HG03565 (cell line): Measurements from ENCODE around the gene TRIM31.
"Not testable (repeated sequence)": the region's sequence is repeated elsewhere in the genome, so short reads cannot be mapped to it uniquely, and the experiment has no call there.

Experiments
- ATAC-seq: cut with Tn5 transposase; IDR thresholded peaks from one replicate; pipeline ENCODE4 v1.9.1; 2021; ENCODE audit warnings: mild to moderate bottlenecking, moderate library complexity; ENCODE audit not compliant: unreplicated experiment

Gene TRIM31

DNA sequence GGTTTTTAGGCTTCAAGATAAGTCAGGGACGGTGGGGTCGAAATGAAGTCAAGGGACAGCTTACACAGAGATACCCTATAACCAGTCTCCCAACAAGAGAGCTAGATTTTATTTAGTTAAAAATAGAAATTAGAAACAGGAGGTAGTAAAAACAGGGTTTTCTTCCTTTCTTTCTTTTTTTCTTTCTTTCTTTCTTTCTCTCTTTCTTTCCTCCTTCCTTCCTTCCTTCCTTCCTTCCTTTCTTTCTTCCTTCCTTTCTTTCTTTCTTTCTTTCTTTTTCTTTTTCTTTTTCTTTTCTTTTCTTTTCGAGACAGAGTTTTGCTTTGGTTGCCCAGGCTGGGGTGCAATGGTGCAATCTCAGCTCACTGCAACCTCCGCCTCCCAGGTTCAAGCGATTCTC lies 5.8 kb upstream of the TRIM31 start:
- ATAC-seq, result not testable (repeated sequence)

DNA sequence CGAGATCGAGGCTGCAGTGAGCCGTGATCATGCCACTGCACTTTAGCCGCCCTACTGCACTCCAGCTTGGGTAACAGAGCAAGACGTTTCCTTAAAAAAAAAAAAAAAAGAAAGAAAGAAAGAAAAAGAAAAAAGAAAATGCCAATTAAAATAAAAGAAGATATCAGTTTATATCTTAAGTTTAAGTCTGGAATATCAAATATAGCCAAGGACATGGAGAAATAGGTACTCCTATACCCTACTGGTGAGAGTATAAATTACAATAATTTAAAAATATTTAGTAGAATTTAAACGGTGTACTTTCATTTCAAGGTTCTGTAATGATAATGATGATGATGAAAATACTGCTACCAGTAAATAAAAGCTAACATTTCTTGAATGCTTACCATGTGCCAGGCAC lies 3.8 kb upstream of the TRIM31 start:
- no peak for ATAC-seq

DNA sequence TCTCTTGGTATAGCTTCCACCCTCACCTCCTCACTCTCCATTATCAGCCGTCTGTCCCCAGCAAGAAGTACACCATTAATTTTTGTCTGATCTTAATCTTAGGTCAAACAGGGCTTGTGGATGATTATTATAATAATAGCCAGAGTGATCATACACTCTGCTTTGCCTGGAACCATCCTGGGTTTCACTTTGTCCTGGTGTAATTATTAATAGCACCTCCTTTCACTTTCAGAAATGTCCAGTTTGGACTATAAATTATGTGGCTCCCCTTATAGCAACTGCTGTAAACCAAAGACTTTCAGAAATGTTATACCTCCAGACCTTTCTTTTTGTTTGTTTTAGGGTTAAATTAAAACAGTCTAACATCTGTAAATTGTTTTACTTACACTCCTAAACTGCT lies 951 bp upstream of the TRIM31 start:
- ATAC-seq, result no peak

DNA sequence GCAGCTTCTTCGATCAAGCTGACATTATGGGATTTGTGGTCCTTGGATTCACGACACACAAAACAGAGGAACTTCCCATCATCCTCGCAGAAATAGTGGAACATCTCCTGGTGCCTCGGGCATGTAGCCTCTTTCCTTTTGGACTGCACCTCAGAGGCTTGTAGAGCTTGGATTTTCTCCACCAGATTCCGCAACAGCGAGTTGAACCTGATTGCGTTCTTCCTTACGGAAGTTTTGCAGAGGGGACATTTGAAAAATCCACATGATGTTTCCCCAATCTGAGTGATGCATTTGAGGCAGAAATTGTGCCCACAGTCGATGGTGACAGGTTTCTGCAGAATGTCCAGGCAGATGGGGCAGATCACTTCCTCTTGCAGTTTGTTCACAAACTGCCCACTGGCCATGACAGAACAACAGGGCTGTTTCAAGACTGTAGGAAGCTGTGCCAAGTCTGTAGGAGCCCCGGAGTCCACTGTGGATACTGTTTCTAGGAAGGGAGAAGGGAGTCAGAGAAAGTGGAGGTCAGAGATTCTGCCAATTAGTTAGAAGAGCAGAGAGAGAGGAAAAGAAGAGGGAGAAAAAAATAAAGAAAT lies 392 bp downstream of the TRIM31 start:
- ATAC-seq, result no peak

DNA sequence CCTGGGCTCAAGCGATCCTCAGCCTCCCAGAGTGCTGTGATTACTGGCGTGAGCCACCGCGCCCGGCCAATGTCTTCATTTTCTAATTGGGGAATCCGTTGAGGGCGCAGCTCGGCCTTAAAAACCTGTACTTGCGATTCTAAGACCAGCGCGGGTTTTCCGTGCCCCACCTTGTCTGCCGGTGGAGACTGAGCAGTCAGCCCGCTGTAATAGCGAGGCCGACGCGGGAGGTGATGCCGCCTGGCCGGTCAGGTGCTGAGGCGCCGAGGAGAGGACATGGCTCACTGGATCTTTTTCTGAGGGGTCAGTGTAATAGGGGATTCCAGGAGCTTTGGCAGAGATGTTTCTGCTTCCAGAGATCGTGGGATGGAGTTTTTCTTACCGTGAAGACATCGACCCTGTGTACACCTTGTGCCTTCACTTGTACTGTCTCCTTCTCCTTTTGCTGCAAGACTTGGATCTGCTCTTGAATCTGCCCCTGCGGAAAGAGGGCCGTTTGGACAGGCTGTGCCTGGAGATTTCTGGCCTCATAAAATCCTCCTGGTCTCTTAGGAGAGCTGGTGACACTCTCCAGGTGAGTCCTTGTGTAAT lies 1.5 kb downstream of the TRIM31 start:
- ATAC-seq, result no peak

DNA sequence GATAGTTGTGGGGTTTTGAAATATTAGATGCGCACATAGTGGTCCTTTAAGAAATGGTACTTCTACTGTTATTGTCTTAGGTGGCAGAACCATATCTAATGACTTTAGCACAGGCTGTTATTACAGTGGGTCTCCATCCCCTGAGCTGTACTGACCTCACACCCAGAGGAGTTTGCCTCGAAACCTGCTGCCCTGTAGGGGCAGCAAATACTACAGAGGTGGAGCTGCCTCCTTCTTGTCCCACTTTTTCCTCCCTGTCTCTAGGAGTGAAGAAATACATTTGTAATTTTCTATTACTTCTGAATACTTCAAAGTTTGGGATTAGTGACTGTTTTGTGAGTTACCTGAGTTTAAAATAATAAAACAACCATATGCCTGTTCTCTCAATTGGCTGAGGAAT lies 8.2 kb downstream of the TRIM31 start:
- ATAC-seq, result no peak

DNA sequence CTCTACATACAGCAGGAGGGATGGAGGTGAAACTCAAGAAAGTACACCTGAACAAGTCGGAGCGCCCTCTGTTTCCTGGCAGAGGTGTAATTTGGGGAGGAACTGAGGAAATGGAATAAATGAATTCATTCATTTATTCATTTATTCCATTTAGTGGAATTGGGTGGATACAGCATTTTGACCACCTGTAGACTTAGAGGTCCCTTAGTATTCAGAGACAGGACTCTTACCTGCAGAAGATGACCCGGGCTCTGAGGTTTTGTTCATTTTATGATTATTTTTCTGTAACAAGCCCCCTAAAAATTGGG lies 9.1 kb downstream of the TRIM31 start:
- no peak for ATAC-seq

DNA sequence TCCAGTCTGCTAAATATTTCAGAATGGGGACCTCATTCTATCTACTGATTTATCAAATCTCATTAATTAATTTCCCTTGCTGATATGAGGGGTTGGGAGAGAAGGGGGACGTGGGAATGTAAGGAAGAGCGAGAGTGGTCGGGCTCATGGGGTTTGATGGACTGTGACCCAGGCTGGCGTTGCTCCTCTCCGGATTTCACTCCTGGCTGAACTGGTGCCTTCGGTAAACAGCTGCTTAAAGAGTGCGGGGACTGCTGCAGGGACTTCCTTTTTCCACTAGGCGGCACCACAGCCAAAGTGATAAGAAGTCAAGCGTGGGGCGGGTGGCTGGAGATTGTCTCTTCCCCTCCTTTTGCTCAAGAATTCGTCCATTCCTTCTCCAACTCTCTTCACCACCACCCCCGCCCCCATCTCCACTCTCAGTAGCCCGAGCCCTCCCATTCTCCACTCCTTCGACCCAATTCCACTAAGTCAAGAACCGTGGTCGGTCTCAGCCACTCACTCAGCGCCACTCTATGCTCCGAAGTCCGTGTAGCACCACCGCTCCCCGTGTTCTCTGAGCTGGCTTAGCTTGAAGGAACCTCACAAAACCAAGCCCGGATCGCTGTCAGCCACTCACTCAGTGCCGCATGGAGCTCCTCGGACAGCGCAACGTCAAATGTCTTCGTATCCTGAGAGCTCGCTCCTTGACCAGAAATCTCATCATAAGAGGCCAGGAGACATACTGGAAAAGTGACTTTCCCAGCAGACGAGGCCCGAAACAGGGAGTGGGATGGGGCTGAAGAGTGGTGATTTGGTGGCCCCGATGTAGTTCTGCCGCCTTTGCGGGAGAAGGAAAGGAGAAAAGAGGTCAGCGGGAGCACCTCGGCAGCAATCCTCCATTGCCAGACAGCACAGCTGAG lies 9.7 kb downstream of the TRIM31 start:
- no peak for ATAC-seq

DNA sequence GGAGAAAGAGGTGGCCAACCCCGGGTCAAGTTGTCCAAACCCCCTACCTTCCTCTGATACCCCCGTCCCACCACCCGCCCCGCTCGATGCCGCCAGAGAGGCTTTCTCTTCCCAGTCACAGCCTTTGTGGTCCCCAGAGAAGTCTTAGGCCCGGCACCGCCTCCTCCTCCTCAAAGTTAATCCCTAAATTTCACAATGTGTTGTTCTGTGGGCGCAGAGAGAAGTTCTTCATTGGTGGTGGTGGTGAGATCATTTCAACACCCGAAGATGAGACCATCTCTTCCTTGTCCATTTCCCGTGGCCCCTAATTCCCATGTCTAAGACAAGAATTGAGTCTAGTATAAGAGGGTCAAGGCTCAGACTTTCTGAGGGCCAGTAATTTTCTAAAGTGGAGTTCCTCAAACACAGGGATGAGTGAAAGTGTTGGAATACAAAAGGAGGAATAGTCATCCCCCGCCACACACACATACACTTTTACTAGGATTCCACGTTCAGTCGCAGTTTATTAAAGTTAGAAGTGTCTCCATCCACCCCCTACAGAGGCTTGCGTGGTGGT lies 10.4 kb downstream of the TRIM31 start:
- no peak for ATAC-seq

DNA sequence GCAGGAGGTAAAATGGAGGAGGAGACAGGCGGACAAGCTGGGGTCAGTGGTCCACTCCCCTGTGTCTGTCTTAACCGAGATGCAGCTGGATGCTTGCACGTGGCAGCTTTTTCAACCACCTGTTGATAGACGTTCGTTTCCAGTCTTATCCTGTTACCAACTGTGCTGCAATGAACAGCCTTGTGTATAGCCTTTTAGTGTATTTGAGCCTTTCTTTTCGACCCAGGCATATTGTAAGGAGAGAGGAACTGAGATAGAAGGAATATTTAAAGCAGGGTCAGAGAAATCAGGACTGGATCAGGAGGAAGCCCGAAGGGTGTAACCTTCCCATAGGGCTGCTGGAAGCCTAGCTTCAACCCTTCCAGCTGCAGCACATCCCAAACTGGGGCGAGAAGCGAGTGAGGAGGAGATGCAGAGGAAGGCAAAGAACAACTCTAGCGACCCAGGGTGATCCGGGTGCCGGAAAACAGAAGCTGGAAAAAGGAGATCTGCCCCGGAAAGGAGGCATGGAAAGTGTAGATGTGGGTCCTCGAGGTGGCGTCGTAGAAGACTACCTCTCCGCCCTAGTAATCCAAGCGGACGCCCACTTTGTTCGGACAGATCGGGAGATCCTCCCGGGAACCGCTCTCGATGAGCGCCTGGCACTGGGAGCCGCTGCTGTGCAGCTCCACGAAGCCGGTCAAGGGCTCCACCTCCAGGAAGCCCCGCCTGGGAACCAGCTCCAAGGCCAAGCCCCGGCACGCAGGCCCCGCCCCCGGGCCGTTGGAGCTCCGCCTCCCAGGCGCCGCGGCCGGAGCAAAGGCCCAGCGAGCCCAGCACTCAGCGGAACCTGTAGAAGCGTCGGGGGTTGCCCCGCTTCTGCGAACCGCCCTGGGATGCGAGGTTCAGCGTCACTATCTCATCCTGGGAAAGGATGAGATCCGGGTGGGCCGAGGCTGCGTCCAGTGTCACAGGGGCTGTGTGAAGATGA lies 11.2 kb downstream of the TRIM31 start:
- no peak for ATAC-seq

DNA sequence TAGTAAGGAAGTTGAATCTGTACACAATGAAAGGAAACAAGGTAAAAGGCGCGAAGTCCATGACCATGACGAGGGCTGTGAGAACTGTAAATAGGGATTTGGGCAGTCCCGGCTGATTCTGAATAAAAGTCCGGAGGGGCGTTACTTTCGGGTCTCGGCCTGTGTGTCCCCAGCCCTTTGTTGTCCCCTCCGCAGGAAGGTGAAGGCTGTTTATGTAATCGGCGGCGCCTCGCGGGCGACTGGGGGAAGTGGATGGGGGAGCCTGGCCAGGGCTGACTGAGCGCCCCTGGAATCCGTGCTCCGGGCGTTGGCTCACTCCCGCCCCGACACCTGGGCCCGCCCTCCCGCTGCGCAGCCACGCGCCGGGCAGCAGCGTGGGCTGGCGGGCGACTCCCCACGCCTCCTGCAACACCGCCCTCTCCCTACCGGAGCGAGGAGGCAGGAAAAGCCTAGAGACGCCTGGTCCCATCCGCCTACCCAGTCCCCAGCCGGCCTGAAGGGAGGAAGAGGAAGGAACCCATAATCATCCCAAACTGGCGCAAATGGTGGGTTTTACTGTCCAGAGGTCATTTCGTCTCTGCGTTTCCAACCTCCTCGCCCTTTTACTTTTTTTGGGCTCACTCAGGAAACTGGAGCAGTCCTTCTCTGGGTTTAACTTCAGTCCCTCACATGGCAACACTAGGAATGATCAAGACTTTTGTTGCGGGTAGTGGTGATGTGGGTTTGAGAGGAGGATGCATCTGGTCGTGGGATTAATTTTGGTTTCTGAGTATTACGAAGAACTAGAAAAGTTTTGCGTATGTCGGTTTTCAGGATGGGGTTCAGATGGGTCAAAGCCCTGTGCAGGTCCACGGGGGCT lies 12.1 kb downstream of the TRIM31 start:
- no peak for ATAC-seq

DNA sequence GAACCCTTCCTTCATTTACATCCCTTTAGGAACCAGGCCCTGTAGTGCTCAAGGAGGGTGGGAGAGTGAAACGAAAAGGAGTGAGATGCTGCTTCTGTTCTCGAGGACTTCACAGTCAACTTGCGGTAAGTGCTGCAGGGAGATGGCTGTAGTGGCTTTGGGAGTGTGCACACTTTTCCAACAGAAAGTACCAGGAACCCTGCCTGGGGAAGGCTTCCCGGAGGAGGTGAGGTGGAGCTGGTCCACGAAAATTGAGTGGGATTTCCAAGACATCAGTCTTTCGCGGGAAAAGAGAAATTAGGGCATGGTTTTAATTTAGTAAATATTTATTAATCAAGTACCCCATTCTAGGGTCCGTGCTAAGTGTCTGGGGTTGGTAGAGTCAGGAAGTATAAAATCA lies 12.7 kb downstream of the TRIM31 start:
- ATAC-seq, result no peak

DNA sequence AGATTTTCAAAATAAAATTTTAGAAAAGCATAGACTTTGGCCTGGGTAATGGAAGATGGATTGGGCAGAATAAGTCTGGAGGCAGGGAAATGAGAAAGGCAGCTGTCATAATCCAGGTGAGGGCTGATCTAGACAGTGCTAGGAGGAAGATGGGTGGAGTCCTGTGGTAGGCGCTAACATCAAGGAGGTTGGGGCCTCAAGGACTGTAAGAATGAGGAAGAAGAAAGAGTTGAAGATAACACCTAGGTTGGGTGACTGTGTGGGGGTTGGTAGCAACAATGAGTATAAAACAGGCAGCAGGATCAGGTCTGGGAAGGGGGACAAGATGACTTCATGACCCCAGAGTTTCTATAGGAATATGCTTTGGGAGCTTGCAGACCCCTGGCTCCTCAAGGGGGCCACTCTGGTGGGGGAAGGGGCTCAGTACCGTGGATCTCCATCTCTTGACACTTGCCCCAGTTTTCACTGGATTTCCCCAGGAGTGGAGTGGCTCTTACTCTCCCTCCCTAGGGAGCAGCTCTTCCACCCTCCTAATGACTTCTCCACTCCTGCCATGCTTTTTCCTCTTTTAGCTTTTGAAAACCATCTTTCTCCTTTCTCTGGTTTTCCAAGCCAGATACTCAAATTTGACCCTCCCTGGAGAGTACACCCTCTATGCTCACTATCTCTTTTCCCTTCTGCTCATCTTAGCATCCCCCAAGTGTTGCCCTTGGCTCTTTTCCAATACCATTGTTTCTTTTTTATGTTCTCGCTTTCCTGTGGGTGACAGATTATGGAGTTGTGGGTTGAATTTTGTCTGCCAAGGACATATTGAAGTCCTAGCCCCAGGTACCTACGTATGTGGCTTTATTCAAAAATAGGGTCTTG lies 14.8 kb downstream of the TRIM31 start:
- ATAC-seq, result no peak

DNA sequence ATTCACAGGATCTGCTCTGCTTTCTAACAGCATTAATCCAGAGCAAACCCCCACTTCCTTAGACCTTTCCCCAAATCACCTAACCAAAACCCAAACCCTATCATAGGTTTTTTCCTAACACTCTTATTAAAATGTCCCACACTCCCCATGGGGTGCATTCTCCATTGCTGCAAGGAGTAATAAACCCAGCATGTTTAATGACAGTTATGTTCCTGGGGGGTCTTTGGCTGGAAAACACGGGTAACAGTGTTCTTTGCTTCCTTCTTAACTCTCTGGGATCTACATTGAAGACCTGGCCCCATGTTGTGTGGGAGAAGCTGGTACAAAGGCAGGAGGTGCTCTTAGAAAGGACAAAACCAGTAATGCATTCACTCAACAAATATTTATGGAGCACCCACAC lies 16.1 kb downstream of the TRIM31 start:
- no peak for ATAC-seq

DNA sequence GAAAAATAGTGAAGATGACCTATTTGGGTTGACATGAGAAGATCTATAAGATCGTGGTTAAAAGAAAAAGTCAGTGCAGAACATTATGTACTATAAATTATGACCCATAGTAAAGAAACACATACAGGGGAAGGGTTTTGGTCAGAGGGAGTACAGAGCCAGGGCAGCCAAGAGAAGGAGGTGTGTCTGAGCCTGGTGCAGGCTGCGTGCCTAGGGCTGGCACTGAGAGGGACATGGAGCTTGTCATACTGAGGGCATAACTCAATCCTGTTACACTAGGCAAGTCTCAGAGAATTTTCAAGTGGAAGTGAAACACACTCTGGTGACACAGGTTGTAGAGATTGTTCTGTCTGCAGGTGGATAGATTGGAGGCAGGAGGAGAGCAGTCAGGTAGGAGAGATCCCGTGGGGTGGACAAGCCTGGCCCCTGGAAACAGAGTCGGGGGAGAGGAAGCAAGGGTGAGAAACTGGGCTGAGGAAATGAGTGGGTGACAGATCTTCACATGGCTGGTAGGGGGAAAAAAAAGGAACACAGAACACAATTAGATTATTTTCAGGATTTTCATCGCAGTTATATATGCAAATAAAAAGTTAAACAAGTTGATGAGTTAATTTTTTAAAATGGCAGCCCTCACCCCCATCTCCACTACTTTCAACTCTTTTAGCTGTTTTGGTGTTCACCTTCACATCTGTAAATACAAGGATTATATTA lies 18.8 kb downstream of the TRIM31 start:
- no peak for ATAC-seq

DNA sequence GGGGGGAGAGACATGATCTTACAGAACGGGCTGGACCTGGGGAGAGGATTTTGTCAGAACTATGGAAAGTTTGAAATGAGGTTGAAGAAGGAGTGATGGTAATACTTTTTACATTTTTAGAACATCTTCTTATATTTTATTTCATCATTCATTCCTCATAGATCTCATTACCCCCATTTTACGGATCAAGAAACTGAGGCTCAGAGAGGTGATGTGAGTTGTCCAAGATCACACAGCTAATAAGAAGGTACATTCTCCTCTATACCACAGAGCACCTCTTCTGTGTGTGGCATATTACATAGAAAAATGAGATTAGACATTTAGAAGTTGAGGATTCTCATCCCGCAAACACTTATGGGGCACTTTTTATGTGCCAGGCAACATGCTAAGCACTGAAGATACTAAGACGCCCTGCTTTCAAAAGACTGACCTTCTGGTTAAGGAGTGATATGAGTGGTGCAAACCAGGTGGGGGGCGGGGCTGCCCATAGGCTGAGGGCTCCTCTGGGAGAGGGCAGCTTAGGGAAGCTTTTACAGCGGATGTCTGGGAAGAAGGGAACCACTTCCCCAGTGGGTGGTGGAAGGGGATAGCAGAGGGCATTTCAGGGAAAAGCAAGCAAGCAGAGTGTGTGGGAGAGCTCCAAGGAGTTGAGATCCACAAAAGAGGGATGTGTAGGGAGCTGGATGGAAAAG lies 19.9 kb downstream of the TRIM31 start:
- no peak for ATAC-seq

DNA sequence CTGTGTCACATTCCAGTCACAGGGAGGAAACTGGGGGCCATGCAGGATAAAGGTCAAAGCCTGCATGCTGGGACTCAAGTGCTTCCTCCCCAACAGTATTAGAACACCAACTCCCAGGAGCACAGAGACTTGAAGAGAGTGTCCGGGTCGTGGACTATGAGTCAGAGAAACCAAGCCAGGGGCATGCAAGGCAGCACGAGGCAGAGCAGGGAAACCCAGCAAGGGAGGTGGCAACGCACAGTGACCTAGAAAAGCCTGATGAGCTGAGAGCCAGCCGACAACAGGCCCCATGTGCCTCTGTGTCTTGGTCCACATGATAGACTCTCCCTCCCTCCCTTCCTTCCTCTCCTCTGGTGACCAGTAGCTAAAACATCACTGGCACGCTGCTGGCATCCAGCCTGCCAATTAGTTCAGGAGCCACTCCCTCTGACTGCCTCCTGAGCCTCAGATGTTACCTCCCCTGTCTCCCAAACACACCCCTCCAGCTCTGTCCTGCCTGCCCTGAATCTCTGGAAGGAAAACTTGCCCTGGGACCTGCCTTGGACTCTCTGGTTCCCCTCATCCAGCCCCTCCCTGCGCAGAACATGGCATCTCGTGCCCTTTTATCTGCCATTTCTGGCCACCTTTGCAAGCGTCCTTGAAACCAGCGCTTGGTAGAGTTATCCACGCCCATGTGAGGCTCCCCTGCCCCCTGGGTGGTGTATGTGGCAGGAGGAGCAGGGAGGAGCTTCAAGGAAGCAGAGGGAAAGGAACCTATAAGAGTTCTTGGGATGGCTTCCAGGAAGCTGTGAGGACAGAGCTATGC lies 21.1 kb downstream of the TRIM31 start:
- ATAC-seq, result no peak
